Activated CD4-positive, alpha-beta T cell treated with anti-CD3 and anti-CD28 coated beads for 24 hours (primary cell): ENCODE results near the gene TFEB.
A peak's percentile ranks its signal among the peaks of the same experiment; 100 is the strongest.

Experiments
- DNase-seq, 2 donors: peaks; one replicate each; pipeline ENCODE4 v3.0.0-alpha.2; 2020; ENCODE audit warnings: low read depth in 2 of 2

TFEB gene

DNA sequence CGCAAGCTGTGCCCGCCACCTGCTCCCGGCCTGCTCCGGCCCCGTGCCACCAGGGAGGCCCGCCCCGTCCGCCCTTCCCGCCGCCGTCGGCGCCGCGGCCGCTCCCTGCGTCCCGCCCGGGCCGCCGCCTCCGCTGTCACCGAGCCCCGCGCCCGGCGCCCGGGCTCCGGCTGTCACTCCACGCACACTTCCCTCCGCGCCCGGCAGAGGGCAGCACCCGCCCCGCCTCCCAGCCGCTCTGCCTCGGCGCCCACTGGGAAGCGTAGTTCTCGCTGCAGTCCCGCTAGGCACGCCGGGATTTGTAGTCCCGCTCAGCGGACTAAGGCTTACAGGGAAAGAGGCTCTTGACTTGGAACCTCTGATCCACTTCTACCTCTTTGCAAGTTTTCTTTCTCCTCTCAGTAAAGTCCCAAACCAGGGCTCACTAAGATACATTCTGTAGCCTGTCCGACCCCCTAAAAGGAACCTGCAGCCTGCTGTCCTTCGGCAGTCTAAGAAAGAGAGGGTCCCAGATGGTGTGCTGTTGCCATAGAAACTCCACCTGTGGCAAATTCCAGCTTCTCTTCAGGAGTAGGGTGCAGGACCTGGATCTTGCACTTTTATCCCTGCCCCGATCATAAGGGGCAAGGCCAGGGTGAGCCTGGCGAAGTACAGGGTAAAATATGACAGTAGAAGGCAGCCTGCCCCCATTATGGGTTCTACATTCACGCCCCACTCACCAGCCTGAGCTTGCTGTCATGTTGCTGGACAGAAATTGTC, at the start of gene TFEB:
TFEB (minus strand) TSS at position 182 of the 759 bp plus-strand sequence. CDS start 44,395 bp downstream, outside the sequence.
- peak; percentile 88 for DNase-seq

DNA sequence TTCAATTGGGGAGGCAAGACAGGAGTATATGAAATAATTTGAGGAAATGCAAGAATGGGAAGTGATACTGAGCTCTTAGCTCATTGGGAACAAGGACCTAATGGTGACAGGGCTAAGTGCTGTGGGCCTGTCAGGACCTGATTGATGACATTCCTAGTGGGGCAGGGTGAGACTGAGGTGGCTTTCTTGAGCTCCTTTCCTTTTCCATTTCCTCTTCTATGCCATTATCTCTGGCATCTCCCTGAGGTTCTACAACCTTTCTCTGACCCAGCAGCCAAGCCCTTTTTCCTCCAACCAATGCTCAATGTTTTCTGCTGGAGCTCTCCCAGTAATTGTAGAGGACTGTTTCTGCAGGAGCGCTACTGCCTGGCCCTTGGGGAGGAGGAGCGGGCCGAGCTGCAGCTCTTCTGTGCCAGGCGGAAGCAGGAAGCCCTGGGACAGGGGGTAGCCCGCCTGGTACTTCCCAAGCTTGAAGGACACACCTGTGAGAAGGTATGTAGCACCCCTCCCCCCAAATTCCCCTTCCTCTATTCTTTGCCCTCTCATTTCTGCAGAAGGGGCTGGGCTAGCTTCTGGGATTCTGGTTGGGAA, 49.3 kb upstream of the TFEB start:
- no peak for DNase-seq

DNA sequence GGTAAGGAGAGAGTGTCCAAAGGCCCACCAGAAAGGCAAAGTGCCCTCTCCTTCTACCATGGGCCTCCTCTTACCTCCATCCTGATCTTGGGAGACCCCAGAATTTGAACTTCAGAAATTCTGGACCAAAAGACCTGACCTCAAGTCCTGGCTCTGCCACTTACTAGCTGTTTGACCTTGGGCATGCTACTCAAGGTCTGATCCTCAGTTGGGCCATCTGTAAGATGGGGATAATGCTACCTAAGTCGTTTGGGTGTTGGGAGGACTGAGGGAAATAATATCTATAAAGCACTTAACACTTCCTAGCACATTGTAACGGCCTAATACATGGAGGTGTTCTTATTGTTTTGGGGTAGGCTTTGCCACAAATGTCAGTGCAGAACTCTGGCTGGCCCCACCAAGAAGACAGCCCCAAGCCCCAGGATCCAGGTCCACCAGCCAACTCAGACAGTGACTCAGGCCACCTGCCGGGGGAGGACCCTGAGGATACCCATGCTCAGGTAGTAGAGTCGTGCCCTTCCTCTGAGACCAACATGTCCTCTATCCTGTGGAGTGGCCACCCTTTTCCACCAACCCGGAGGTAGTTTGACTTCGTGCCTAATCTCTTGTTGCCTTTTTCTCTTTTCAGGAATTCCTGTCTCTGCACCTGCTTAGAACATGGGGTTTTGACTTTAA, 47.8 kb upstream of the TFEB start:
- no peak for DNase-seq

DNA sequence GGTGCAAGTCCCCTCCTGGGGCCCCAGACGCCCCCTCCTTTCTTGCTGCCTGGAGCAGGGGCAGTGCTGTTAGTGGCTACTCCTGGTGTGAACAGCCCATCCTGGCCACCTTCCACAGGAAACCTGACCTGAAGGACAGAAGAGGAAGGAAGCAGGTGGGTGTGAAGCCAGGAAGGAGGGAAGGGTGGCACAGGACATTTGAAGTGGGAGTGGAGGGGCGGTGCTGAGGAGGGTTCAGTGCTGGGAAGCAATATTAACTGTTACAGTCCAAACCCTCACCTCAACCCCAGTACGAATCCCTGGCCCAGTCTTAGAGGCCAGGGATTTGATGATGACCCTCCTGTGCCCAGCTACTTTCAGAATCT, 45.9 kb upstream of the TFEB start:
- DNase-seq = no peak

DNA sequence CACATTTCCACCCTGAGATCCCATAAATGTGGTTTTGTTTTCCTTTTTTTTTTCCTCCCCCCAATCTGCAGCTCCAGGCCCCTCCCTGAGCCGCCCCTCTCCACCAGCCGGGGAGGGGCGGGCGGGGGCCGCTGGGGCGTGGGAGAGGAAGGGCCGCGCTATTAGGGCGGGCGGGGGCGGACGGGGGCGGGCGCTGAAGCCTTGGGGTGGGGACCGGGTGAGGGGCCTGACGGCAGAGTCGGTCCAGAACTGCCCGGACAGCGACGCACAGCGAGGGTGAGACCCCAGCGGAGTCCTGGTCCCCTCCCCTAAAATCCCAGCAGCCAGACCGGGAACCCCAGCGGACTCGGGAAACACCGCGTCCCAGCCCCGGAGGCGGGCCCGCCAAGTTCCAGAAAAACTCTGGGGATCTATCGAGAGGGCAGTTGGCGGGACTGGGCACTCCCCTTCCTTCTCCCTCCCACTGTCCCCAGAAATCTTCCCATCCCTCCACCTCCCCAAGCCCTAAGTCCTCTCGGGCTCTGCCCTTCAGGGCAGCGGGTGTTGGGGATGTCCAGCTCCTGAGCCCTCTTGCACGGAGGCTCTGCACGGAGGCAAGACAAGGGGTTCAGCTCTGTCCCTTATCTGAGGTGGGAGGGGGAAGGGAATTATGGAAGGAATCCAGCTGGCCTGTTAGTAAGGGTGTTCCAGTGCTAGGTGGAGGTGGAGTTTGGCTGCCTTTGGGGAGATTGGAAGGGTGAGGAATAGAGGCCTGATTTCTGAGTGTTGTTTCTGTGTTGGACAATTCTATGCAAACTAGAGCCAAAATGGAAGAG, 45.4 kb upstream of the TFEB start, which contains the start of gene PRICKLE4:
PRICKLE4 (plus strand) TSS at position 232 of the 815 bp plus-strand sequence. CDS start 2,692 bp downstream, outside the sequence.
- DNase-seq = no peak

DNA sequence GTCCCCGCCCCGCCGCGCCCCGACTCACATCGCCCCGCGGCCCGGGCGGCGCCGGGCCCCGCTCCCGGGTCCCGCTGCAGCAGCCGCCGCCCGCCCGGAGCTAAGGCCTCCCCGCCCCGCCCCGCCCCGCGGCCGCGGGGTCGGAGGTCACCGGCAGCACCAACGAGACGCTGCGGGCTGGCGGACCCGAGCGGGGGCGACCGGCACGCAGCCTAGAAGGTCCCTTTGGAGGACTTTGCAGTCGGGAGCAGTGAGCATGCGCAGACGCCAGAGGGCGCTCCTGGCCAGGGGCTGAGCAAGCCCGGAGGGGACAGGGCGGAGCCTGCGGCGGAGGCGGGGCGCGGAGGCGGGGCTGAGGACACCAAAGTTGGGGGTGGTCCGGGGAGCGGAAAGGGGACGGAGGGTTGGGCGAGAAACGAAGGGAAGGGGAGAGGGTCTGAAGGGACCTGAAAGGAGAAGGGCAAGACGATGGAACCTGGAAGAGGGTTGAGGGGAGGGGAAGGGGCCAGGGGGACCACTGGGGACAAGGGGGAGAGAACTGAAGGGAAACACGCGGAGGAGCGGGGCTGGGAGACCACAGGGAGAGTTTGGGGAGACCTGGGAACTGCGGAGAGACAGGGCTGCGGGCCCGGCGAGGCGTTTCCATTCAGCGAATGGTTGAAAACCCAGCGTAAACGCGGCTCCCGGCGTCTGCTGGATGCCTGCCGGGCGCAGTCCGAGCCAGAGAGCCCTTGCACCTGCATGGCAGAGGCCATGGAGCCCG, 44.6 kb upstream of the TFEB start, which contains the start of gene FRS3:
FRS3 (minus strand) TSS at position 113 of the 763 bp plus-strand sequence. CDS start 2,913 bp downstream, outside the sequence.
- peak; percentile 100 for DNase-seq

DNA sequence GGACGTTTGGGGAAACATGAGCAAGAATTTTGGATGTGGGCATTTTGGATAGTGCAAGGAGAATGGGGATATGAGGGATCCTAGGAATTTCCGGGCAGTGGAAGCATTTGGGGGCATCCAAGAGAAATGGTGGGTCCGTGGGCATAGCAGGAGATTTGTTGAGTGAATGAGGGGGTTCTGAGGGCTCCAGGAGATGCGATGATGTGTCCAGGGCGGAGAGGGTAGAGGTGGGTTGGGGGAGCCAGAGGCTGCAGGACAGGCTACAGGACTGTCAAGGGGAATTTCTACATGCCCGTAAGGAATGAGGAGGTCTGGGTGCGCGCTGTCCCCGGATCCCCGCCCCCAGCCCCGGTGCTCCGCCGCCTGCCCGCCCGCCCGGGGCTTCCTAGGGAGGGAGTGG, 43.9 kb upstream of the TFEB start:
- no peak for DNase-seq

DNA sequence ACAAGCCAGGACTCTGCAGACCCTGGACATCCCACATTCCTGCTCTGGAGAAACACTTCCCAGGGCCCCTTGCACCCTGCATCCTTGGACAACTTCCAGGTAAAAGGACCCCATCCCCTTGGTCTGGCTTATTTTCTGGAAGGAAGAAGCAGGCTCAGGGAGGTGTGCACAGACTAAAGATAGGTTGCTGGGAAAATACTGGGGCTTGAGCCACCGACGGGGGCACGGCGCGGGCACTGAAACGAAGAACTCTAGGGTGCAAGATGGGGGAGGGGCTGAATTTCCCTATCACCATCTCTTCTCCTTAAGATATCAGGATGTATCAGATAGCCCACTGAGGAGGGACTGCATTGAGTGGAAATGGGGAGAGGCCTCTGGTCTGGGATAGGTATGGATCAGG, 43.5 kb upstream of the TFEB start:
- no peak for DNase-seq

DNA sequence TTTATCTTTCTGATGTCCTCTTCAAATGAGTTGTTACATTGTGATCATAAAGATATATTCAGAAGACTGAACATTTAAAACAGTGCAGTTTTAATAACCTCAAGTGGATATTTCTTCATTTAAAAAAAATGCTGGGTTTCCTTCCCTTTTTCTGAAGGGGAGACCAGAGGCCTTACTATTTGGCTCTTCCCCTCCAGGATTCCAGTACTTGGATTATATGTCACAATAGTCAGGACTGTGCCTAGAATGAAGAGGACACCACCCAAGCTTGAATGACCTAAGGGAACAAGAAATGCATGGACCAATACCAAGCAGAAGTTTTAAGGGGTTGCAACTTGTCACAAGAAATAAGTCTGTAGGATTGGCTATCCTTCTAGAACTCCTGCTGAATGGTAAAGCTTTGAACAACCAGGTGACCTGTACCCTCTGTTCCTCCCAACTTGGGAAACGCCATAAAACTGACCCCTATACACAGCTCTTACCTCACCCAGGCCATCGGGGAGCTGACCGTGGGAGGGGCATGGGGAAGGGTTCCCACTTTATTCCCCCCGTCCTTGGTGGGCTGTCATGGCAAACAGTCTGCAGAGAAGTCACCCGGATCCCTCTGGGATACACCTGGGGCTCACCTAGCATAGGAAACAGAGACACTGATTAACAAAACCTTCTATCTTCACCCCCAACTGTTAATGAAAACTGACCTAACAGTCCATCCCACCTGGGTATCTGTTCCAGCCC, 42.3 kb upstream of the TFEB start:
- DNase-seq = no peak

DNA sequence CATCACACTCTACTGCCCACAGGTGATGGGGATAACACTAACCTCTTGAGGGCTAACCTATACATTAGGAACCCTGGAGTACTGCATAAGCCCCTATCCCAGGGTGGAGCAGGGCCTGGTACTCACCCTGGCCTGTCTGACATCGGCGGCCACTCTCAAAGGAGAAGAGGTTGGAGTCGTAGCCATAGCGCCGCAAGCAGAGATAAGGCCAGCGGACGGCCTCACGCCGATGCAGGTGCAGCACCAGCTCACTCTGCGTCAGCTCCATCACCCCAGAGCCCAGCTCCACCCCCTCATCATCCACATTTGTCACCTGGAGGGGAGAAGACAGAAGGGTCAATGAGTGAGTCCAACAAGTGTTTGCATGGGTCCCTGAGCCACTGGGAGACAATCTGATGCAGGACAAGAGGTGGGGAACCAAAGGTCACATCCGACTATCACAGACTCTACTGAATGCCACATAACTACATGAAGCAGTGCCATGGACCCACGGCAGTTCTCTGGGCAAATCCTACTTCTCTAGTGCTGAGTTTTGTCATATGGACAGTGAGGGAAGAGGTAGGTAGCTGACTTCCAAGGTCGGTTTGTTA, 40.0 kb upstream of the TFEB start:
- no peak for DNase-seq

DNA sequence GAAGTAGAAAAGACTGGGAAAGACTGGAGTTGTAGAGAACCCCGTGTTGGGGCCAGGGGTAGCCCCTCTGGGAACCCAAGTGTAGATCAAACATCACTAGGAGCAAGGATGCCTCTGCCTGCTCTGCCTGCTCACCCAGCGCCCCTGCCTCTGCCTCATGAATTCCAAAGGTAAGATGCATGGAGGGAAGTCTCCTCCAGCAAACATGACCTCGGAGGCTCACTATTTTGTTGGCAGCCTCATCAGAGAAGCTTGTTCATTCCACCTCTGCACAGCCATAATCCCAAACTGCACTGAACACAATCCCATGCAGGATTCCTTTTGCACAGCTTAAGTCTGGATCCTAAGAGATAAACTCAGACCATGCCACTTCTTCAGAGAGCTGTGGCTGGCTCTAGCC, 39.4 kb upstream of the TFEB start:
- no peak for DNase-seq

DNA sequence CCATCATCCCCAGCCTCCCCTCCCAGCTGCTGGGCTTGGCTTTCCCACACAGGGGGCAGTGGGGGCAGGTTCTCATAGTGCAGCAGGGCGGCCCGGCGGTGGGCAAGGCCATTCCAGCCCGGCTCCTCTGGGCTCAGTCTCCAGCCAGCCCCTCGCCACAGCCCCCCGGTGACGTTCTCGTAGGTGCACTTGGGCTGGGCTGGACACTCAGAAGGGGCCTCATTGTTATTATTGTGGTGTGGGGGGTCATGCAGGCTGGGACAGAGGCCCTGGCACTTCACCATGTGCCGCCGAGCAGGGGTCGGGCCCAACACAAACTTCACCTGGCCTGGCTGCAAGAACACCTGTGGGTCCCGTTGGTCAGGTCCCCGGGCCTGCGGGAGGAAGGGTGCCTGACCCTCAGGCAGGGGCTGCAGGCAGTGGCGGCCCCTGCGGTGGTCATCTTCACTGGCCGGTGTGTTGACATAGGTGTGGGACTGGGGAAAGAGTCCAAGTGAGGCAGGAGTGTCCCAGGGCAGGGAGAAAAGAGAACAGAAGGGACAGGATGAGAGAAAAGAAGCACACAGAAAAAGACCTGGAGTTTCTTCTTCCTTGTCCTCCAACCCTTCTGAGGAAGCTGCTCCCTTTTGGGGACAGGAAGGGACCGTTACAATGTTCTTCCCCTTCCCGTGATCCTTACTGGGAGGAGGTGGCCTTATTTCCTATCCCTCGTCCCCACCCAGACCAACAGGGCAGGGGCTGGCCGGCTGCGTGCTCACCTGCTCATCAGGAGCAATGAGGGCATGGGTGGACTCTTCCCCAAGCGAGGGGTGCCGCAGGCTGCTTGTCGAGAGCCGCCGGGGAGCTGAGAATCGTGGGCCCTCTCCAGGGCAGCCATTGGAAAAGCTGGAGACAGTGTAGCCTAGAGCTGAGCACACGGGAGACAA, 35.9 kb upstream of the TFEB start:
- no peak for DNase-seq

DNA sequence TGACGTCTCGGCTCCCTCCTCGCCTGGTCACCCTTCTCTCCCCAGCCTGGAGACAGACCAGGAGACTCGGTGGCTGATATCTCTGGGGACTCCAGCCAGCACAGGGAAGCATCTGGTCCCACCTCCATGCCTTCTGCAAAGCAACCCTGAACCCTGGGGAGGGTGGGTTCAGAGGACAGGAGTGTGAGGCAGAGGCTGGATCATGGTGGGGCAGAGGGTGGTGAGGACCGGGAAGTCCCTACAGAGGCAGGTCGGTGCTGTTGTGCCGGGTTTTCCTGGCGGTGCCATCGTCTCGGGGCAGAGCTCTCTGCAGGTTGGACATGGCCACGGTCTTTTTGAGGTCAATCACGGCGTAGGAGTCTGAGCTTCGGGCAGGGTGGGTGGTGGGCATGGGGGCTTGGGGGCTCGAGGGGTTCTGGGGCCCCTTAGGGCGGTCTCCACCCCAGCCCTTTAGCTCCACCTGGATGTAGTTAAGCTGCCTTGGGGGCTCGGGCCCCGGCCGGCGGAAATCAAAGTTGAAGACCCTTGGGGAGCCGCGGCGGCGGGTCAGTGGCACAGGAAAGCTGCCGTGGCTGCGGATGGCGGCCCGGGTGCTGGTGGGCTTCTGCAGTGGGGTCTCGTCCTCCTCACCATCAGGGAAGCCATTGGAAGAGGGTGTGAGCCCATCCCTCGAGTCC, 35.1 kb upstream of the TFEB start:
- DNase-seq = no peak

DNA sequence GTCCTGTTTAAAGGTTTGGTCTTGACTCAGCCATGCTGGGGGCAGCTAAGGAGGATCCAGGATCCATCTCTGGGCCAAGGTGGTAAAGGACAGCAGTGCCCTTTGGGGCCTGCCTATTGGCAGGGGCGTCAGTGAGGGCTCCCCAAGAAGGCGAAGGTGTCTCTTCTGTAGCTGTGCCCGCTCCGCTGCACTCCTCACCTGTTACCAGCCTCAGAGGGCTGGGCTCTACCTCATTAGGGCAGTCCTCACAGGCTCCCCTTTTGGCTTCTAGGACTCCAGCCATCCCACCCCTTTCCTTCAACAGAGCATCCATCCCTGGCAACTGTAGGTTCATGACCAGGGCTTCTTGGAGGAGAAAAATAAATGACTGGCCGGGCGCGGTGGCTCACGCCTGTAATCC, 34.0 kb upstream of the TFEB start:
- DNase-seq = no peak

DNA sequence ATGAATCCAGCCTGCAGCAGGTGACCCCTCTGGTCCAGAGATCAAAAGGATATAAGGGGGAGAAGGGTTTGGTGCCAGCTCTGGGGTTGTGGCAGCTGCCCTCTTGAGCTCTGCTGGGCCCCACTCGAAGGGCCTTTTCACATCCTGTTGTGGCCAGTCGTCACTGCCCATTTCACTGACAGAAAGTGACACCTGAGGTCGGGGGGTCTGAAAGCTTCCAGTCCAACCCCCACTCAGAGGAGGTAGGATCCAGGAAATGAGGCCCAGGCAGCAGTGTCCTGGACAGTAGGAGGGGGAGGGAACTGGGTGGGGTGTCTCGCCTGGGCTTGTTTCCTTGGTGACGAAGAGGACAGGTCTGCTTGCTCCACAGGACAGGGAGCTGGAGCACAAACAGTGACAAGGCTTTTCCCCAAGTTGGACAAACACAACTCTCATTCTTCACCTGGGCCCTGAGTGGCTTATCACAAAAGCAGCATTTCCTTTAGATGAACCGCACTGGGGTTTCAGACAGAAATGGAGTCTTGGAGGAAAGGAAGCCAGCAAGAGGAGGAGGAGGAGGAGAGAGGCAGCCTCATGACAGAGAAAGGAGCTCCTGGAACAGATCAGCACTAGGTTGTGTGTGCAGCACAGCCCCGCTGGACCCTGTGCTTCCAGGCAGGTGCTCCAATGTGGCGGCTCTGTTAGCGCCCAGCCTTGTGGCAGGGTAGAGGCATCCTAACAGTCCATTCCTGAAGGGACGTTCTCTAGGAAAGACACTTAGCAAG, 33.3 kb upstream of the TFEB start:
- DNase-seq = no peak

DNA sequence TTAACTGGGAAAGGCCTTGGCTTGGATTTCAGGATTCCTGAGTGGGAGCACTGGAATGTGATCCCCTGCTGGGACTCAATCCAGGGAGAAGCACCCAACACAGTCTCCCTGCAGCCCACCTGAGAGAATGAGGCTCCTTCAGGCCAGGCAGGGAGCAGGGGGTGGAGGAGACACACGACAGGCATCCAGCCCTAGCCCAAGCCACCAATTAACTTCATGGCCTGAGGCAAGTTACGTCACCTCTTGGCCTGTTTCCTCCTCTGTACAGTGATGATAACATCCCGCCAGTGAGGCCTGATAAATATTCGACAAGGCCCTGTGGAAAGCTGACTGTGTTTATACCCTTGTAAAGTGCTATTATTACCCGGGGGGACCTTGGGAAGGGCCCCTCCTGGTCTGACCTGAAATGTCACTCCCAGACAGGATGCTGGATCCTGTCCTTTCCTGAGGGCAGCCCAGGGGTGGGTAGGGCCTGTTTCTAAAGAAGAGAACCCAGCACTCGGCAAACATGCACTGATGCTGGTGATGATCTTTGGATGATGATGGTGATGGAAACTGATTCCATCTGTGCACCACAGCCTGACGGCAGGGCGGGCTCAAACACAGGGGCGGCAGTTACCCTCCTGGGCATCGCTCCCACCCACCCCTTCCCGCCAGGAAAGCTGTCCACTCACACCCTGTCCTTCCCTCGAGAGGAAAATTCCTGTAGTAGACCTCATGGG, 31.9 kb upstream of the TFEB start:
- DNase-seq = no peak
